ENCODE results near the gene GYPC.

DNA sequence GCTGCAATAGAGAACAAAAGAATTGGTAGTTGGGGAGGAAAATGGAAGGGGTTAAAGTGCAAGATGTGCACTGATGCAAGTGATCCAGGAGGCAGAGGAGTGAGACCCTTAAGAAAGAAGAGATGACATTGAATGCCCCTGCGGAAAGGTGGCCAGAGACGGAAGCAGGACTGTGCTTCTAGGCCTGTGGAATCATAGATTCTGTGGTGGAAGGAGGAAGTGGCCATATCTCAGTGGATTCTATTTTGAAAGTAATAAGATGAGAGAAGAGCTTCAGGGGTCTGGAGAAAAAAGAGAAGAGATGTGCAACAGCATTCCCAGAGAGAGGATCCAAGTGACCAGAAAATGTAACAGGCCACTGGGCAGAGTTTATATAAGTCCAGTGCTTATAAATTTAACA is 18.6 kb upstream of the GYPC start:
- TF ChIP-seq POLR2AphosphoS5 (IDR thresholded peaks at IDR 0.05; ENCODE audit: low read depth, low read length), result no peak
- no peak for TF ChIP-seq TAF1 (IDR thresholded peaks at IDR 0.05; ENCODE audit: low read depth, low read length)
- TF ChIP-seq POLR2A (IDR thresholded peaks at IDR 0.05; ENCODE audit: low read depth, low read length), result no peak
- peak; percentile 86 for TF ChIP-seq SPI1 (IDR thresholded peaks at IDR 0.05; ENCODE audit: low read depth, low read length)
- no peak for TF ChIP-seq POU2F2 (IDR thresholded peaks at IDR 0.05; ENCODE audit: low read depth, low read length)
- no peak for TF ChIP-seq PAX5 (IDR thresholded peaks at IDR 0.05; ENCODE audit: insufficient read depth, low read length, severe bottlenecking)

Data from GM12891 (cell line).